Ovary (tissue), 3 donors: ENCODE results near the gene ATF1.

Experiments used
- EP300 ChIP-seq: sonication (generic); formaldehyde crosslinking; IDR thresholded peaks from one replicate; pipeline ENCODE4 v1.6.1; 2017; ENCODE audit warnings: antibody characterized with exemption
- POLR2A ChIP-seq: fragments of 450-650 bp; IDR thresholded peaks from one replicate; pipeline ENCODE4 v1.6.1; 2017; ENCODE audit warnings: antibody characterized with exemption, mild to moderate bottlenecking, moderate library complexity
- TF ChIP-seq, protein P1 (sequence below), 3 donors: fragments of 450-650 bp in 2 of 3; fragments of 200-600 bp in 1 of 3; IDR thresholded peaks; one replicate each; pipeline versions ENCODE4 v1.5.1 to v1.8.0; 2016 to 2022; ENCODE audit warnings: antibody characterized with exemption in 3 of 3, mild to moderate bottlenecking in 1 of 3
- donor health status: DM: no; HTN: no; CAD: no.

DNA sequence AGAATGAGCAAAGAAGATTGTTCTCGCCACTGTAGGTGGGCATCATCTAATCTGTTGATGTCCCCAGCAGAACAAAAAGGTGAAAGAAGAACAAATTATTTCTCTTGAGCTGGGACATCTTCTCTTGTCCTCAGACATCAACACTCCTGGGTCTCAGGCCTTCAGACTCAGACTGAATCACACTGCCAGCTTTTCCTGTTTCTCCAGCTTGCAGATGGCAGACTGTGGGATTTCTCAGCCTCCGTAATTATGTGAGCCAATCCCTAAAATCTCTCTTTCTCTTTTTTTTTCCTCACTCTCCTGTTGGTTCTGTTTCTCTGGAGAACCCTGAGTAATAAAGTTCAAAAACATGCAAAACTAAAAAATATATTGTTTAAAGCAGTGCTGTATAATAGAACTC lies 75.1 kb downstream of the ATF1 start:
- TF ChIP-seq, protein P1, sequence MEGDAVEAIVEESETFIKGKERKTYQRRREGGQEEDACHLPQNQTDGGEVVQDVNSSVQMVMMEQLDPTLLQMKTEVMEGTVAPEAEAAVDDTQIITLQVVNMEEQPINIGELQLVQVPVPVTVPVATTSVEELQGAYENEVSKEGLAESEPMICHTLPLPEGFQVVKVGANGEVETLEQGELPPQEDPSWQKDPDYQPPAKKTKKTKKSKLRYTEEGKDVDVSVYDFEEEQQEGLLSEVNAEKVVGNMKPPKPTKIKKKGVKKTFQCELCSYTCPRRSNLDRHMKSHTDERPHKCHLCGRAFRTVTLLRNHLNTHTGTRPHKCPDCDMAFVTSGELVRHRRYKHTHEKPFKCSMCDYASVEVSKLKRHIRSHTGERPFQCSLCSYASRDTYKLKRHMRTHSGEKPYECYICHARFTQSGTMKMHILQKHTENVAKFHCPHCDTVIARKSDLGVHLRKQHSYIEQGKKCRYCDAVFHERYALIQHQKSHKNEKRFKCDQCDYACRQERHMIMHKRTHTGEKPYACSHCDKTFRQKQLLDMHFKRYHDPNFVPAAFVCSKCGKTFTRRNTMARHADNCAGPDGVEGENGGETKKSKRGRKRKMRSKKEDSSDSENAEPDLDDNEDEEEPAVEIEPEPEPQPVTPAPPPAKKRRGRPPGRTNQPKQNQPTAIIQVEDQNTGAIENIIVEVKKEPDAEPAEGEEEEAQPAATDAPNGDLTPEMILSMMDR (IDR thresholded peaks at IDR 0.05), result no peak
- TF ChIP-seq POLR2A, result no peak
- TF ChIP-seq EP300, result no peak
